ENCODE measurements around the gene NBDY. TPM values are rescaled to one million over a fixed set of nuclear protein-coding genes. Genes with fewer than 3 reads are reported as not detected.

Gene NBDY
- total and polyA plus RNA-seq, 2 donors (not counting 3 experiments of a cell fraction or from before 2014, with no cell fraction given) = 33.0 to 57.3 TPM

GRCh38 chrX:56787734-56788152, 58.7 kb downstream of the NBDY start:
- H3K4me1 ChIP-seq (ENCODE audit: control insufficient read depth, extremely low read depth, insufficient read depth, low read length) = no peaks in the 10 kb centered on the region
- TF ChIP-seq, protein P1, sequence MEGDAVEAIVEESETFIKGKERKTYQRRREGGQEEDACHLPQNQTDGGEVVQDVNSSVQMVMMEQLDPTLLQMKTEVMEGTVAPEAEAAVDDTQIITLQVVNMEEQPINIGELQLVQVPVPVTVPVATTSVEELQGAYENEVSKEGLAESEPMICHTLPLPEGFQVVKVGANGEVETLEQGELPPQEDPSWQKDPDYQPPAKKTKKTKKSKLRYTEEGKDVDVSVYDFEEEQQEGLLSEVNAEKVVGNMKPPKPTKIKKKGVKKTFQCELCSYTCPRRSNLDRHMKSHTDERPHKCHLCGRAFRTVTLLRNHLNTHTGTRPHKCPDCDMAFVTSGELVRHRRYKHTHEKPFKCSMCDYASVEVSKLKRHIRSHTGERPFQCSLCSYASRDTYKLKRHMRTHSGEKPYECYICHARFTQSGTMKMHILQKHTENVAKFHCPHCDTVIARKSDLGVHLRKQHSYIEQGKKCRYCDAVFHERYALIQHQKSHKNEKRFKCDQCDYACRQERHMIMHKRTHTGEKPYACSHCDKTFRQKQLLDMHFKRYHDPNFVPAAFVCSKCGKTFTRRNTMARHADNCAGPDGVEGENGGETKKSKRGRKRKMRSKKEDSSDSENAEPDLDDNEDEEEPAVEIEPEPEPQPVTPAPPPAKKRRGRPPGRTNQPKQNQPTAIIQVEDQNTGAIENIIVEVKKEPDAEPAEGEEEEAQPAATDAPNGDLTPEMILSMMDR (IDR thresholded peaks at IDR 0.05; ENCODE audit: extremely low read depth in 1 of 2, insufficient read depth in 1 of 2, low read depth in 1 of 2, low read length in 2 of 2) = no peak
- TF ChIP-seq JUN (IDR thresholded peaks at IDR 0.05; ENCODE audit: borderline replicate concordance, insufficient read depth, insufficient read length, low read depth) (no peak), POLR2AphosphoS5 (IDR thresholded peaks at IDR 0.05; ENCODE audit: insufficient read depth, low read depth, low read length) (no peak), MYC (IDR thresholded peaks at IDR 0.05; ENCODE audit: low read depth, low read length) (no peak), FOS (IDR thresholded peaks at IDR 0.05; ENCODE audit: borderline replicate concordance, insufficient read depth, low read length) (no peak), EZH2 (IDR thresholded peaks at IDR 0.05; ENCODE audit: borderline replicate concordance, low read depth, low read length, severe bottlenecking) (no peak), POLR2A (IDR thresholded peaks at IDR 0.05; ENCODE audit: low read depth, low read length) (no peak), GATA2 (IDR thresholded peaks at IDR 0.05; ENCODE audit: insufficient read depth, insufficient read length, low read depth, low read length) (no peak)
- TF ChIP-seq, protein P2, sequence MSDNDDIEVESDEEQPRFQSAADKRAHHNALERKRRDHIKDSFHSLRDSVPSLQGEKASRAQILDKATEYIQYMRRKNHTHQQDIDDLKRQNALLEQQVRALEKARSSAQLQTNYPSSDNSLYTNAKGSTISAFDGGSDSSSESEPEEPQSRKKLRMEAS (IDR thresholded peaks at IDR 0.05; ENCODE audit: insufficient read depth, insufficient read length) = no peak
- CTCF ChIA-PET = interaction anchor here (0.6 to 2.0 kb wide), 5 partner anchors 15 to 1035 kb away, joined by 3 to 30 read pairs (median 3); no protein-coding TSS in a partner anchor
- H4K20me1 ChIP-seq (replicated peaks; ENCODE audit: control insufficient read depth, extremely low read depth, insufficient read depth, low read length) = no peaks in the 10 kb centered on the region
- POLR2A ChIA-PET = no interaction called here
- no peak overlapping the region for H3K27ac ChIP-seq (ENCODE audit: insufficient read depth, low read depth, low read length)
- H3K79me2 ChIP-seq (ENCODE audit: control insufficient read depth, insufficient read depth, low read length) = no peaks in the 10 kb centered on the region
- dilution Hi-C loops (cut with MboI; ENCODE audit: extremely low pct_ligation_motif_present, low sequenced_read_pairs) (no loop called here), intact Hi-C loops (cut with micrococcal nuclease) (no loop called here)
- H2AFZ ChIP-seq (ENCODE audit: low read depth, low read length) = no peak overlapping the region
- no peaks in the 10 kb centered on the region for H3K9me1 ChIP-seq (replicated peaks; ENCODE audit: control insufficient read depth, extremely low read depth, insufficient read depth, low read length)
- no peaks in the 10 kb centered on the region for H3K36me3 ChIP-seq (ENCODE audit: control insufficient read depth in 2 of 2, extremely low read depth in 1 of 2, insufficient read depth in 2 of 2, low read length in 2 of 2)
- H3K9ac ChIP-seq (replicated peaks; ENCODE audit: extremely low read depth, insufficient read depth, low read length) = no peak overlapping the region
- no peaks in the 10 kb centered on the region for H3K27me3 ChIP-seq (ENCODE audit: control insufficient read depth in 2 of 2, insufficient read depth in 2 of 2, low read length in 2 of 2)
- no peaks in the 10 kb centered on the region for H3K9me3 ChIP-seq (replicated peaks; ENCODE audit: control insufficient read depth, insufficient read depth, low read length)
- no peak for DNase-seq (ENCODE audit: low read depth, low spot score)
- no TSS peak for BruUV-seq (replicated peaks)
- no peak overlapping the region for H3K4me2 ChIP-seq (ENCODE audit: insufficient read depth, low read length)
- FAIRE-seq = no peak
- H3K4me3 ChIP-seq (replicated peaks in 1 of 3; ENCODE audit: insufficient read depth in 1 of 3, low read depth in 1 of 3, low read length in 3 of 3) = no peak overlapping the region
